ENCODE measurements around the gene TRIM66.

TRIM66 gene, protein sequence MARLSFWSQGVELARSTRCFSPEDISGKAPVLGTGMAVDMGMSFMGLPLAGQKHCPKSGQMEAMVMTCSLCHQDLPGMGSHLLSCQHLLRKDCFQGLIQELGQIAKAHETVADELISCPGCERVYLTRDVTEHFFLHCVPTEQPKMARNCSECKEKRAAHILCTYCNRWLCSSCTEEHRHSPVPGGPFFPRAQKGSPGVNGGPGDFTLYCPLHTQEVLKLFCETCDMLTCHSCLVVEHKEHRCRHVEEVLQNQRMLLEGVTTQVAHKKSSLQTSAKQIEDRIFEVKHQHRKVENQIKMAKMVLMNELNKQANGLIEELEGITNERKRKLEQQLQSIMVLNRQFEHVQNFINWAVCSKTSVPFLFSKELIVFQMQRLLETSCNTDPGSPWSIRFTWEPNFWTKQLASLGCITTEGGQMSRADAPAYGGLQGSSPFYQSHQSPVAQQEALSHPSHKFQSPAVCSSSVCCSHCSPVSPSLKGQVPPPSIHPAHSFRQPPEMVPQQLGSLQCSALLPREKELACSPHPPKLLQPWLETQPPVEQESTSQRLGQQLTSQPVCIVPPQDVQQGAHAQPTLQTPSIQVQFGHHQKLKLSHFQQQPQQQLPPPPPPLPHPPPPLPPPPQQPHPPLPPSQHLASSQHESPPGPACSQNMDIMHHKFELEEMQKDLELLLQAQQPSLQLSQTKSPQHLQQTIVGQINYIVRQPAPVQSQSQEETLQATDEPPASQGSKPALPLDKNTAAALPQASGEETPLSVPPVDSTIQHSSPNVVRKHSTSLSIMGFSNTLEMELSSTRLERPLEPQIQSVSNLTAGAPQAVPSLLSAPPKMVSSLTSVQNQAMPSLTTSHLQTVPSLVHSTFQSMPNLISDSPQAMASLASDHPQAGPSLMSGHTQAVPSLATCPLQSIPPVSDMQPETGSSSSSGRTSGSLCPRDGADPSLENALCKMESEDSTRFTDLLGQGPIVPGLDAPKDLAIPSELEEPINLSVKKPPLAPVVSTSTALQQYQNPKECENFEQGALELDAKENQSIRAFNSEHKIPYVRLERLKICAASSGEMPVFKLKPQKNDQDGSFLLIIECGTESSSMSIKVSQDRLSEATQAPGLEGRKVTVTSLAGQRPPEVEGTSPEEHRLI (N-terminal part only)

DNA sequence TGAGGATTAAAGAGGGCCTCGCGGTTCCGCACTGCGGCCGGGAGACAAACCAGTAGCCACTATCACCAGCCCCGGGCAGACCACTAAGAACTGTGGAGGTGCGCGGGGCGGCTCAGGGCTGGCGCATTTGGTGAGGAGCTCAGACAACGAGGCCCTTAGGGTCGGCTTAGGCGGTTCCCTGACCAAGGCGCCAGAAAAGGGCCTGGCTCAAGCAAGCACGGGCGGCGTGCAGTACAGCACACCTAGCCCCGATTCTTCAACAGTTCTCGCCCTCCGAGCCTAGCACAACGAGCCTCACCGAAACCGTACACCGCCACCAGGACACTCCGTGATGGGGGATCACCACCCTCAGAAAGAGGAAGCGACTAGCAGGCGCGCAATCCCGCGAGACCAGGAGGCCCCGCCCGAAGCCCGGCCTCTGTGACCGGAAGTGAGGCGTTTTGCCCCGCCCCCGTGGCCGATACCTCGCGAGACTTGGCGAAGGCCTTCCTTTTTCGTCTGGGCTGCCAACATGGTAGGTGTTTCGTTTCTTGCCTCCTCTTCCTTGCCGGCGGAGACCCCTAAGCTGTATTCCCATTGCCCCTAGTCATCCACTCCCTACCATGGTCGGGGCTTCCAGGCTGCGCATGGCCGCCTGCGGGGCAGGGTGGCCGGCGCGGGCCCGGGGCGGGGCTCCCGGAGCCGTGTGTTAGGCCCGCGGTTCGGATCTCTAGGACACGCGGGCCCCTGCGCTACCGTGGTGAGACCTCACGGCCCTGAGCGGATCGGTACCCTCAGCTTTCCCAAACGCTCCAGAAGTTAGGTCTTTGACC, at the start of gene TRIM66, which contains the start of gene RPL27A:
TRIM66 (minus strand) TSS at position 363 of the 812 bp plus-strand sequence. CDS start 10,391 bp downstream, outside the sequence.
RPL27A (plus strand) TSS at position 490 of the 812 bp plus-strand sequence; CDS start at position 512, 22 bp downstream.
- DNase-seq (ENCODE audit: low read depth) = peak; percentile 99

DNA sequence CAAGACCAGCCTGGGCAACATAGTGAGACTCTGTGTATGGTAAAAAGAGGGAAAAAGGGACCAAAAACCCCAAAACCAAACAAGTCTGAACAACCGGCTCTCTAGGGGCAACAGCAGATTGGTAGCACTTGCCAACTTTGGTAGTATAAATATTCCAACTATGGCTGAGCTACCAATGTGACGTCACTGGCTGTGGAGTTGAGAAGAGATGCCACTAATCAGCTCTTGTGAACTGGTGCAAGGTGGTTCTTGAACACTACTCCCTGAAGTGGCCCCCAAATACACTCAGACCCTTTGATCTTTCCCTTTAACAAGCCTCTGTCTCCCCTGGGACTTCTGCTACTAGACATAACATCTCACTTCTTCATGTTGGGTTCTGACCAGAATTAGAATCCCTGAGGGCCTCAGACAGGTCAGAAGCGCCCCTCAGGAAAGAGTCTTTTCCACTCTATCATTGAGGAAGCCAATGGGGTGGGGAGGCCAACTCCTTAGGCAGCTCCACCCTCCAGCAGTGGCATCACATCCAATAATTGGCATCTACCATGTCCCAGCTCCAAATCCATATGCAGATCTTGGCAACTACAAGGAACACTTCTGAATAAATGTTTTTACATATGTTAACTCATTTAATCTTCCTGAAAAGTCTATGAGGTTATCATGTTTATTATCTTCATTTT, 49.3 kb upstream of the TRIM66 start:
- no peak for DNase-seq (ENCODE audit: low read depth)

DNA sequence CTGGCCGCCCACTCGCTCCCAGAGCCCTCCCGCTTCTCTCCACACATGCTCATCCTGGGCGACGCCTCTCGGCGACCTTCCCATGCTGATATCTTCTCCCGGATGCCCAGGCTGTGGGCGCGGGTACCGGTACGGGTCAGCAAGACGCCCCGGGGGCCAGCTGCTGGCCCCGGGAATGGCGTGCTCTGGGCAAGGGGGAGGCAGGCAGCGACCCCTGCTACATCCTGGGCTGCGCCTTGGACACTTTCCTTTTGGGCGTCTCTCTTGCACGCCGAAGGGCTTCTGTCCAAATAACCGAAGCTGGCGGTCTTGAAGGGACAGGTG, 48.2 kb upstream of the TRIM66 start:
- DNase-seq (ENCODE audit: low read depth) = no peak

DNA sequence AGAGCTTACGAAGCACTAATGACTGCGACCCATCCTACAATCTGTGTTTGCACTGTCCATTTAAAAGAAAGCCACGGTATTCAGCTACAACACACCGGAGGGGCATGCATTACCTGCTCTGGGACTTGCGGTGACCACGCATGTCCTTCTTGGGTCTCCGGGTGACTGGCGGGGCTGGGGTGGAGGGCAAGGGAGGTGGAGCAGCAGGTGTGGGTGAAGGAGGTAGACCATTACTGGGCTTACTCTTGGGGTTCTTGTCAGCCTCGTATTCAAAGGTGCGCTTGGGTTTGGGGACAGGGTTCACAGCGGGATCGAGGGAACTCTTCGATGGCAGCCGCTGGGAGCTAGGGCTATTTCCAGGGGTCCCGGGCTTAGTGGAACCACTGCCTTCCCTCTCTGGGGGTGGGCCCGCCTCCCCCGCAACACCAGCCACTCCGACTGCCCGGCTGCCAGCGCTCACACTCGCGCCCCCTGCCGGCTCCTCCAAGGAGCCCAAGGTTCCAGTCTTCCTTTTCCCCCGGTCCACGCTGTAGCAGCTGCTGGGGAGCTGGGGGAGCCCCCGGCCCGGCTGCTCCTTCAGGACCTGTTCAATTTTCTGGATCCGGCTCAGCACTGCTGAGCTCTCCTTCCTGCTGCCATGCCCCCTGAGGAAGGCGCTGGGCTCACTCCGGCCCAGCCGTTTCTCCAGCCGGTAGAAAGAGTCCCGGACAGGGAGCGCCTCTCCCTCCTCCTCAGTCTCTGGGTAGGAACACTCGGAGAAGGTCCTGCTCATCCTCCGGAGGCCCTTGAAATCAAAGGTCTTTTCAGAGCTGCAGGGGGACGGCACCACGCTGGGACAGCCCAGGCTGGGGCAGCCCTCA, 47.6 kb upstream of the TRIM66 start:
- no peak for DNase-seq (ENCODE audit: low read depth)

DNA sequence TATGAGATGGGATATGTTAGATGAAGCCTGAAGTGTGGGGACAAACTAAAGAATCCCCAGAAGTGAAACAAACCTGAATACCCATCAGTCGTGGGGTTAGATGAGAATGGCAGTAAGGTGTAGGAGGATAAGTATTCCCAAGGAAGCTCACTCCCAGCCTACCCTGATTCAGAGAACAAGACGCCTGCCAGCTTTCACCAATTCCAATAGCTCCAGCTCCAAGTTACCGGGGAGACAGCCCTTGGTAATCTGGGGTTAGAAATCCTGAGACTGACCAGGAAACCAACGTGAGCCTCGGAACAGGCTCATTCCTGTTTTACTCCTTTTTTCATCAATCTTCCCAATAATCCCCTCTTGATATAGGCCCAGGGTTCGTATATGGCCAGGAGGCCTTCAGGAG, 46.6 kb upstream of the TRIM66 start:
- no peak for DNase-seq (ENCODE audit: low read depth)

DNA sequence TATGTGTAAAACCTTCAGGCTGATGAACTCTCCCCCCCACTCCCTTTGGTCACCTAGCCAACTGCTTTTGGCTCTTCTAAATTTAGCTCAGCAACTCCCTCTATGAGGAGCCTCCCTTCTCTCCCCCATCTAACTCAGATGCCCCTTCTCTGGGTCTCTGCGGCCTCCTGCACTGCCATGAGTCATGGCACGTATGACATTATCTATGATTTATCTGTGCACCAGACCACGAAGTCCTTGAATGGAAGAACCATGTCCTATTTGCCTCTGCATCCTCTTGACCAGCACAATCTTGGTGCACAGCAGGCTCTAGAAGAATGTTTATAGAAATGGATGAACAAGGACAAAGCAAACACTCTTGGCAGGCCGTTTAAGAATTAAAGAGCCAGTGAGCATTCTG, 46.1 kb upstream of the TRIM66 start:
- no peak for DNase-seq (ENCODE audit: low read depth)

DNA sequence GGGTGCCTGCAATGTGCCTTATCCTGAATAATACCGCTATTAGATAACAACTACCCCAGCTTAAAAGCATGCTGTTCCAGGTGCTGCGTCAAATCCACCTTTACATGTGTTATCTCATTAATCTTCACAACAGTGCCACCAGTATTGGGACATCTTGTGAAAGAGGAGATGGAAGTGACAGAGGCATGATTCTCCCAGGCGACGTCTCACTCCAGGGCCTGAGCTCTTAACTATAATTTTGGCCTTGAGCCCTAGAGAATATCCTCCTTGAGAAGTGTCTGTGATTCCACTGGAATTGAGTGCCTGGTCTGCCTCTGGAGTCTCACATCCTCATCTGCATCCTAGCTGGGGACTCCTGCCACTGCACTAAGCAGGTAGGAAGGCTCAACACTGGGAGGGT, 43.9 kb upstream of the TRIM66 start:
- DNase-seq (ENCODE audit: low read depth) = no peak

DNA sequence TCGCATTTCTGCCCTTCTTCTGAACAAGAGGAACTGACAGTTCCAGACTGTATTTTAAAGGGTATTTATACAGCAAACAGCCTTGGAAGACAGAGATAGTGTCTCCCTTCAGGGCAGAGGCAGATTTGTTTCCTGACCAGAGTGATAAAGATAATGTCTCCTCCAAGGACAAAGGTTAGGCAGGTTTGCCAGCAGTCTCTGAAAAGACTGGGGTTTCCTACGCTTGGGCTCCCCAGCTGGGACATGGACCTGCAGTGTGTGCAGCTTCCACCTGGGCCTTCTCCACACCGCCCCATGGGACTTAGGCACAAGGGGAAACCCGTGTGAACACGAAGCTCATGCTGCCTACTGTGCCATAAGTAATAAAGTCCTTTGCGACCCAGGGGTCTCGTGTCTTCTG, 42.2 kb upstream of the TRIM66 start:
- DNase-seq (ENCODE audit: low read depth) = no peak

DNA sequence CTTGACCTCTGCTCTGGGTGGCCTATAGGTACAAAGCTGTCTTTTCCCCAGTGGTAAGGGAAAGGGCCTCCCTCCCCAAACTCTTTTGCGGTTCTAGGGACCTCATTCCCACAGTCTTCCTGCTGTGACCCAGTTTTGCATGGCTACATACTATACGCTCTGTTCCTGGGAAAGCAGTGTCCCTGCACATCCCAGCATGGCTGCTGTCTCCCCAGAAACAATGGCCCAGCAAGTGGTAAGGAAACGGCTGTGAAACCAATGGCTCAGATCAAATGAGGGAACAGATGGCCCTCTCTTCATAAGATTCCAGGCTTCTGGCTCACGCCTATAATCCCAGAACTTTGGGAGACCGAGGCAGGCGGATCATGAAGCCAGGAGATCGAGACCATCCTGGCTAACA, 41.2 kb upstream of the TRIM66 start:
- DNase-seq (ENCODE audit: low read depth) = no peak

DNA sequence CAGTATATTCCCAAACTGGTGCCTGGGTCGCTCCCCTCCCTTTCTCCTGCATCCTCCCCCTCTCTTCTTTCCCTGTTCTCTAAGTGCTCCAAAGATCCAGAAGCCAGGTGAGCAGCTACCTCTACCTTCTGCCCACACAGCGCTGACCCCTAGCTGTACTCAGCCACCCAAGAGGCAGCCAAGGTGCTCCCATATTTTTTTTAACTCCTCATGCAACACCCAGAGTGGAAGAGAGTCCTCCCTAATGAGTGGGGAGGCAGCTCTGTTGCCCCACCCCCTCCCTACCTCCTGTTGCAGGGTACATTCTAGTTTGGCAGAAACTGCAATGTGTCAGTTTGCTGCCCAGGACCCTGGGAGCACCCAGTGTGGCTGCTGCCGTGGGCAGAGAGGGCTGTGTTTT, 40.3 kb upstream of the TRIM66 start:
- DNase-seq (ENCODE audit: low read depth) = no peak

DNA sequence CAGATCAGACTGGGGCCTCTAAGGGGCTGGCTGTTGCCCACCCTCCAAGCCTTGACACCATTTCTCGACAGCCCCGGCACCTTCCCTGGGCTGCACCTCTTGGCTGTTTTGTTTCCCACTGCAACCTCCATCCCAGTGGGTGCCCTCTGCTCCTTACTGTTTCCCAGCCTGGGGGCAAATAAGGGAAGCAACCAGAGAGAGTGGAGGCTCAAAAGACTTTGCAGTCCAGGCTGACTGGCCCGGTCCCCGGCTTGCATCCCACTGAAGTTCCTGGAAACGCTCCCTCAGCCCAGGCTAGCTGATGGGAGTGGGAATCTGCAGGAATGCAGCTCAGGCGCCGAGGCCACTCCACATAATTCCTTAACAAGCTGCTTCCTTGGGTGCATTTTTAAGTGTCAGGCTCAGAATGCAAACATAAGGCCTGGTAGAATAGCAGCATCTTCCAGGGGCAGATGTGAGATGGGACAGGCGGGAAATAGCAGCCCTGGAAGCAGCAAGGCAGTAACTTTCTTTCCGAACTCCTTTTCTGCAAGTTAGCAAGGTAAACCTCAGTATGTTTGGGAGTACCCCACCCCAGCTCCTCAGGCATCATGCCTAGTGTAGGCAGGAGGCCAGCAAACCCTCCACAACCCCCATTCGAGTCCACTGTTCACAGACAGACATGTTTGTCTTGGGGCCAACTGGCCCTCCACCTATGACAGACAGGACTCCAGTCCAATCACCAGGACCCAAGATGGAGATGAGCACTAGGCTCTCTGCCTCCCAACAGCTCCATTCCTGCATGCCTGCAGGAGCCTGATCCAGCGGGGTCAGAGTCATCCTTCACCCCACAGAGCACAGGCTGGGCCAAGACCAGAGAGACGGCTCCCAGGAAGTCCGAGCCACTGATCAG, 39.4 kb upstream of the TRIM66 start:
- DNase-seq (ENCODE audit: low read depth) = no peak

DNA sequence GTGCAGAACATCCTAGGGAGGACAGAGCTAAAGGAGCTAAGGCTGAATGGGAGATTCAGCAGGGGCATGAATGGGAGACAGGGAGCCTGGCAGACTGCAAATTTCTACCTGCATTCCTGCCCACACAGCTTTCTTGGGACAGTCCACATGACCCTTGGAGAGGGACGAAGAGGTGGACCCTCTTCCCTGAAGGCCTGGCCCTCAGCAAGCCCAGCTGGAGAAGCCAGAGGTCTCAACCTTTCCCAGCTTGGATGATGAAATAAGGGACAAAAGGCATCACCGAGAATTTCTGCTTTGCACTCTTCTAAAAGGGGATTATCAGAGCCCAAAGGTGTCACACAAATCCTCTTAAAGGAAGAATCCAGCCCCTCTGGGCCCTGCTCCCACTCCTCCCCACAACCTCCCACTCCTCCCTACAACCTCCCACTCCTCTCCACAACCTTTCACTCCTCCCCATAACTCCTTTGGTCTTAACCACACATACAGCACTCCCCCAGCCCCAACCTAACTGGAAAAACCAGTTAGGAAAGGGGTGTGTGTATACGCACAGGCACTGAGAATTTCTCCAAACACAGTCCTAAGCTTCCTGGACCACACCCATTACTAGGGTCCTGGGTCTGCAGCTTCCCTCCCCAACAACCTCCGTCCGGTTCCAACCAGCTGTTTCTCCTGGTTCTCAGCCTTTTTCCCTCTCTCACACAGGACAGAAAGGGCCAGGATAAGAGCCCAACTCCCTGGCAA, 38.6 kb upstream of the TRIM66 start:
- no peak for DNase-seq (ENCODE audit: low read depth)

DNA sequence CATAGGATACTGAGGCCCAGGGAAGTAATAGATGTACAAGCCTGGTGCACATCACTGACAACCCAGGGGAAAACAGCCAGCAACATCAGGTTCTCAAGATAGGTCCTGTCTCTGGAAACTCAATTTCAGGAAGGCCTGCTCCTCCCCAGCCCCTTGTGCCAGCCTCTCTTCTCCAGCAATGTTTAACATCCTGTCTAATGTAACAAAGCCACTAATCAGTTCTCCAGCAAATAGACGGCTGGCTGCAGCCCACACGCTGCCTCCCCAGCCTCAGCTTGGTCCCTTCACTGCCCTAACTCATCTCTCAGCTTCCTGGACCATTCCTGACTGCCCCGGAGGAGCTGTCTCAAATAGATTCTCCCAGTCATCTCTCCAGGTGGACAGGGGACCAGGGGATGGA, 37.9 kb upstream of the TRIM66 start:
- DNase-seq (ENCODE audit: low read depth) = no peak

DNA sequence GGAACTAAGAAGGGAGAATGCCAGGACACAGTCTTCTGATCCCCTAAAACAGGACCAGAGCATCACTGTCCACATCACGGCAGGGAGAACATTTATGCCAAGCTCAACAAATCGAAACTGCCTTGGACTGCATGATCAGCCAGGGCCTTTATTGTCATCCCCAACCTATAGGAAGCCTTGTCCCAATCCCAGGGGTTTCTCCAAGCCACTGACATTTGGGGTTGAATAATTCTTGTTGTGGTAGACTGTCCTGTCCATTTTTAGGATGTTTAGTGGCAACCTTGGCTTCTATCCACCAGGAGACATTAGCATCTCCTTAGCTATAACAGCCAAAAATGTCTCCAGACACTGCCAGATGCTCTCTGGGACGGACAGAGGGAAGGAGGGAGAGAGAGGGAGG, 37.3 kb upstream of the TRIM66 start:
- DNase-seq (ENCODE audit: low read depth) = no peak

DNA sequence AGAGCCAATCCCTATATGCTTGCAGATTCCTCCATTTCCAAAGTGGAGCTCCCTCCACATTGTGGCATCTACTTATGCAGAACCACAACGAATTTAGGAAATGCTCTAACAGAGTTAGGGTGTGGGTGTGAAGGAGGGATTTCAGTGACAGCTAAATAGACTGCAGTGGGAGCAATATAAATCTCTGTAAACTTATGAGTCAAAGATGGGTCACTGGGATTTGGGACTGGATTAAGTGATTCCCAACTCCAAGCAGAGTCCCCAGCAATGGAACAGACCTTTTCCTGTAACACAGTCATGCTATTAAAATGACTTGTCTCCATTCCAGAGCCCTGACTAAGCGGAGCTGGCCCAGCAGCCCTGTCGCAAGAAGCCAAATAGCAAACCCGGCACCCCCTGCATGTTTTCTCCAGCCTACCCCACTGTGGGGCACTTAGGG, 36.8 kb upstream of the TRIM66 start:
- no peak for DNase-seq (ENCODE audit: low read depth)

DNA sequence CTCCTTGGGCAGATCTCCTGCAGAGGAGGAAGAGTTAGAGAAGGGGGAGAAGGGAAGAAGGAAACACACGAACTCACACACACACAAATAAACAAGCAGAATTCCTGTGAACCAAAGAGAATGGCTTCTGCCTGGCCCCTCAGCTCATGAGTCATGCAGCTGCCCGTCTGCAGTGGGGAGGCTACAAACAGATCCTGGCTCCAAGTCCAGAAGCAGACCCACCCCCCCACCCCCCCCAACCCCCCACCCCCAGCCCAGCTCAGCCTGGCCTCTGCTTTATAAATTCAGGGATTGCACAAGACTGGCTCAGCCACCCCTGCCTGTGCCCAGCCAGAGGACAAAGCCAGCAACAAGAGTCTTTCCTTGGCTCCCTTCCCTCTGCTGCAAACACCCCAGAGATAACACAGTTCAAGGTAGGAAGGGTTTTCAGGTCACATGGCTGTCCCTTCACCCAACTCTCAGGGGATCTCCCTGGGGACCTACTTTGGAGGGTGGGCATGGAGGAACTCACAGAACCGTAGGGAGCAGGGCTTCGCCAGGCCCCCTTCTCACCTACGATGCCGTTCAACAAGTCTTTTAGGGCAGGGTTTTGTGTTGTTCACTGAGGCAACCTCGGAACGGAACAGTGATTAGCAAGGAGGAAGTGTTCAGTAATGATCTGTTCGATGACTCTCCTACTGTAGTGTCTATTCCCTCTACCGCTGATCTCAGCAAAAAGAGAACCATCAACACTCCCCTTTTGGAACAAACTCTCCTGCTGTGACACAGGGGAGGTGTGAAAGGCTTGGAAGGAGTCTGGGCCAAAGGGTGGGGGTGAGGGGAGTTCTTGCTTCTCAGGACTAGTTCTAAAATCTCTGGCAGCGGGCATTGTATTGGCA, 35.6 kb upstream of the TRIM66 start:
- no peak for DNase-seq (ENCODE audit: low read depth)

DNA sequence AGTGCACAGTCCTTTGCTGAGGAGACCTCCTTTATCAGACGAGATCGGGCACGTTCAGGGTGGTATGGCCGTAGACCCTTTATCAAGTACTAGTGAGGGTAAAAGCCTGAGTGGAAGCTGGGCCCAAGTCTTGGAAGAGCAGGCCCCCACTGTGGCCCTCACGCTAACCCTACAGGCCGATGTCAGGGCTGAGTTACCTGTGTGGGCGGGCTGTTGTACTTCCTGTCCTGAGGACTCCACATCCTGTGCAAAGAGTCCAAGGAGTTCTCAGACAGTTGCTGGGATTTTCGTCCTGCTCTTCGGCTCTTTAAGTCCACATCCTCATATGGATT, 35.0 kb upstream of the TRIM66 start:
- DNase-seq (ENCODE audit: low read depth) = no peak

DNA sequence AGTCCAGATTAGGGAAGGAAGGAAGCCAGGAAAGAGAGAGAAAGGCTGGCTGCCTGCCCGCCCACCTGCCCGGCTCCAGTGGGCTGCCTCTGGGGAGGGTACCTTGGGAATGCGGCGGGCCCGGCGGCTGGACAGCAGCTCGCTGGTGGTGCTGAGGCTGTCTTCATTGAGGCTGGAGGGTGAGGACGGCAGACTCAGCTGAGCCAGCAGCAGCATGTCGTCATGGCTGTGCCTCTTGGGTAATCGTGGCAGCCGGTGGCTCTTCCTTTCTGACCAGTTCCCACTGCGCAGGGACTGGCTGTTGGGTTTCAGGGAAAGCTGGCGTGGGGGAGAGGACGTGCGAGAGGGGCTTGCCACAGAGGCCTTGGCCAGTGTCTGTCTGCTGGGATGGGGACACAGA, 33.0 kb upstream of the TRIM66 start:
- no peak for DNase-seq (ENCODE audit: low read depth)

All from activated gamma-delta T cell treated with anti-CD3 and anti-CD28 coated beads, Interleukin-2, amount 50 U/mL, for 16 hours (primary cell).